ENCODE results near the gene PKD2.

The PKD2 gene

GRCh38 chr4:88007304-88008121 lies at the start of gene PKD2:
Gene PKD2, plus strand, starts transcription at chr4:88007635. Its CDS starts 99 bp downstream, at chr4:88007734.
- peak; percentile 30 for DNase-seq

- no peak for DNase-seq
Measured at GRCh38 chr4:87961993-87962392, 45.4 kb upstream of the PKD2 start.

- no peak for DNase-seq
Measured at GRCh38 chr4:87962398-87963146, 44.9 kb upstream of the PKD2 start.

- DNase-seq = no peak
Measured at GRCh38 chr4:87965501-87965975, 41.9 kb upstream of the PKD2 start.

- DNase-seq = no peak
Measured at GRCh38 chr4:87966095-87966496, 41.3 kb upstream of the PKD2 start.

- DNase-seq = no peak
Measured at GRCh38 chr4:87967193-87967592, 40.2 kb upstream of the PKD2 start.

- DNase-seq = no peak
Measured at GRCh38 chr4:87970121-87970520, 37.3 kb upstream of the PKD2 start.

GRCh38 chr4:87971866-87972265 lies 35.6 kb upstream of the PKD2 start:
- DNase-seq = no peak

- no peak for DNase-seq
Measured at GRCh38 chr4:87973283-87974169, 33.9 kb upstream of the PKD2 start.

- no peak for DNase-seq
Measured at GRCh38 chr4:87974856-87975462, 32.5 kb upstream of the PKD2 start.

- DNase-seq = no peak
Measured at GRCh38 chr4:87975466-87975865, 32.0 kb upstream of the PKD2 start, which contains the start of gene SPP1. Gene SPP1, plus strand, starts transcription at chr4:87975714. Its CDS starts 1,182 bp downstream, at chr4:87976896.

GRCh38 chr4:87977521-87978278 lies 29.7 kb upstream of the PKD2 start:
- DNase-seq = no peak

- no peak for DNase-seq
Measured at GRCh38 chr4:87978681-87979080, 28.8 kb upstream of the PKD2 start.

GRCh38 chr4:87979810-87980209 lies 27.6 kb upstream of the PKD2 start:
- no peak for DNase-seq

- no peak for DNase-seq
Measured at GRCh38 chr4:87981486-87981885, 25.9 kb upstream of the PKD2 start.

- DNase-seq = no peak
Measured at GRCh38 chr4:87982036-87982435, 25.4 kb upstream of the PKD2 start.

- no peak for DNase-seq
Measured at GRCh38 chr4:87982446-87983010, 24.9 kb upstream of the PKD2 start.

- DNase-seq = no peak
Measured at GRCh38 chr4:87983996-87984395, 23.4 kb upstream of the PKD2 start.

- no peak for DNase-seq
Measured at GRCh38 chr4:87985097-87985886, 22.1 kb upstream of the PKD2 start.

GRCh38 chr4:87985887-87986200 lies 21.6 kb upstream of the PKD2 start:
- no peak for DNase-seq

GRCh38 chr4:87986508-87986907 lies 20.9 kb upstream of the PKD2 start:
- DNase-seq = no peak

Measured in DMS79 (cell line).